Left renal cortex interstitium (tissue), 4 donors: Measurements from ENCODE around the gene ARHGAP4. TPM values are rescaled to one million over a fixed set of nuclear protein-coding genes. Genes with fewer than 3 reads are reported as not detected.

Source experiments
- DNase-seq, 4 donors: peaks; one replicate each; pipeline ENCODE4 v3.0.0-alpha.2; 2013; ENCODE audit warnings: low read depth in 4 of 4, low spot score in 2 of 4, missing footprints in 1 of 4
- polyA plus RNA-seq, 4 donors: library from polyadenylated mRNA; unstranded; fragments of 120-200 nt; gene quantifications; one replicate each; pipeline ENCODE4 v1.2.1, GENCODE V29; 2013; ENCODE audit not compliant: insufficient read length in 4 of 4

Gene ARHGAP4
- polyA plus RNA-seq, 4 donors: 19.0 to 48.5 (median 36.0) TPM

DNA sequence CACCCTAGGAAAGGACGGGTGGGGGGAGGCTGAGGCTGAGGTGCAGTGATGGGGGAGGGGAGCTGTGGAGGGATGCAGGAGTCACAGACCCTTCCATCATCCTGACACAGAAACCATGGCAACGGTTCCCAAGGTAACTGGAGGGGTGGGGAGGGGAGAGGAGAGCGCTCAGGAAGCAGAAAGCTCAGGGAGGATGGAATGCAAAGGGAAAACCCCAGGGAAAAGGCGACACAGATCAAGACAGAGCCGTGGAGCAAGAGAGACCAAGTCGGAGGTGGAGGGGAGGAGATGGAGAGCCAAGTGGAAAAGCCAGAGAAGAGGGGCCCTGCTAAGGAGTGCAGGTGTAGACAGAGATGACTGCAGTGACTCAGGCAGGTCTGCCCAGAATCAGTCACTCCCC, 54.6 kb downstream of the ARHGAP4 start:
- no peak for DNase-seq

DNA sequence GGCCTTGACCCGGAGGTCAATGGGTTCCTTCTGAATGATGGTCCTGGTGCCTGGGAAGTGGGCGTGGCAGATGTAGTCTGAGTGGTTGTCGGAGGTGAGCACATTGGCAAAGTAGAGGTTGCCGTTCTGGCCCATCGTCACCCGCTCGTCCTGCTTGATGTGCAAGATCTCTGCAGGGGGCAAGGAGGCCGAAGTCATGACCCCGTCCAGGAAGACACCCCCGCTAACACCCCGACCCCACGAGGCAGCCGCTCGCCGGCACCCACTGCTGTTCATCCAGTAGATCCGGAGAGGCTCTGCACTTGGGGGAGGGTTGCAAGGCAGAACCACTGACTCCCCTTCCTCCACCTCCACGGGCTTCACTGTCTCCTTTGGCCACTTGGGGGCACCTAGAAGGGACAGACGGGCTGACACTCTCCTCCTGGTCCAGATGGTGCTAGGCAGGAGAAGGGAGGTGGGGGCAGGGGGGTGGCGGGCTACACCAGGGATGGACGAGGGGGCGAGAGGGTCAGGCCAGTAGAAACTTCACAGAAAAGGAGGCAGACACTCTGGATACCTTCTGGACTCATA, 55.2 kb downstream of the ARHGAP4 start:
- DNase-seq: no peak

DNA sequence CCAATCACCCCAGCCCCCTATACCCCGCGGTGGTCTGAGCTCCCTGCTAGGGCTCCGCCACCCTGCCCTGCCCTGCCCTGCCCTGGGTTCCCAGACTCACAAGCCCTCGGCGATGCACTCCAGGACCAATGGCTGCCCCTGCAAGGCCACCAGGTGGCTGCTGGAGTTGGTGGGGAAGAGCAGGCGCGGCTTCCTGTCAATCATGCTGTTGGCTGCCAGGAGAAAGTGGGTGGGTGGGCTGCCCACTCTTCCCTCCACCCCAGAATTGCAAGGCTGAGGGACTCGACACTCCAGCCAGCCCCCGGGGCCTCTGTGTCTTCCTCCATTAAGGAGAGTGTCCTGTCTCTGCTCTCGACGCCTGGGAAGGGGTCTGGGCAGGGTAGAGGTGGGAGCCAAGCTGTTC, 55.8 kb downstream of the ARHGAP4 start:
- DNase-seq: no peak

DNA sequence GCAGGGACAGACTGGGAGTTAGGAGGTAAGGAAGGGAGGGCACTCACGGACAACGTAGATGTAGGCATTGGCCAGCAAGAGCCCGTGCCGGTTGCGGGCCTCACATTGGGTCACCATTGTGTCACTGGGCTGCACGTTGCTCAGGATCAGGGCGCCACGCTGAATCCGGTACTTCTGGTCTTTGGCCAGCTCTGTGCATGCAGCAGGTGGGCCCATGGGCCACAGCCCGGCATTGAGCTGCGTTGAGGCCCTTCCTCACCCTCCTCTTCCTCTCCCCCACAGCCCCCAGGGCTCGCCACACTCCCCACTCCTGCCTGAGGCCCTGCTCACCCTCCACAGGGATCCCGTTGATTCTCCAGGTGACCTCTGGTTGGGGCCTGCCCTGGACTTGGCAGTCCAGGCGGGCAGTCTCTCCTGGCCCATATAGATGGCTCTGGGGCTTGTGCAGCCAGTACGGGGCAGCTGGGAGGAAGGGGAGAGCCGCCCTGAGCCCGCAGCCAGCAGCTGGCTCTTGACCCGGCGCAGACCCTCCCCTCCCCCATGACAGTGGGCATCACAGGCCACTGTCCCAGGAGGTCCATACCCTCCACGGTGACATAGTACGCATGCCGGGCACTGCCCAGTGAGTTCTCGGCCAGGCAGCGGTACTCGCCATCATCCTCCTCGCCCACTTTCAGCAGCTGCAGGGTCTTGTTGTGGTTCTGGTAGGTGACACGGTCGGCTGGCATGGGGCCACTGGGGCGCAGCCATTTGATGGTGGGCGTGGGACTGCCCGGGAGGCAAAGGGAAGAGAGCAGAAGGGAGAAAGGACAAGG, 56.4 kb downstream of the ARHGAP4 start:
- DNase-seq: no peak

DNA sequence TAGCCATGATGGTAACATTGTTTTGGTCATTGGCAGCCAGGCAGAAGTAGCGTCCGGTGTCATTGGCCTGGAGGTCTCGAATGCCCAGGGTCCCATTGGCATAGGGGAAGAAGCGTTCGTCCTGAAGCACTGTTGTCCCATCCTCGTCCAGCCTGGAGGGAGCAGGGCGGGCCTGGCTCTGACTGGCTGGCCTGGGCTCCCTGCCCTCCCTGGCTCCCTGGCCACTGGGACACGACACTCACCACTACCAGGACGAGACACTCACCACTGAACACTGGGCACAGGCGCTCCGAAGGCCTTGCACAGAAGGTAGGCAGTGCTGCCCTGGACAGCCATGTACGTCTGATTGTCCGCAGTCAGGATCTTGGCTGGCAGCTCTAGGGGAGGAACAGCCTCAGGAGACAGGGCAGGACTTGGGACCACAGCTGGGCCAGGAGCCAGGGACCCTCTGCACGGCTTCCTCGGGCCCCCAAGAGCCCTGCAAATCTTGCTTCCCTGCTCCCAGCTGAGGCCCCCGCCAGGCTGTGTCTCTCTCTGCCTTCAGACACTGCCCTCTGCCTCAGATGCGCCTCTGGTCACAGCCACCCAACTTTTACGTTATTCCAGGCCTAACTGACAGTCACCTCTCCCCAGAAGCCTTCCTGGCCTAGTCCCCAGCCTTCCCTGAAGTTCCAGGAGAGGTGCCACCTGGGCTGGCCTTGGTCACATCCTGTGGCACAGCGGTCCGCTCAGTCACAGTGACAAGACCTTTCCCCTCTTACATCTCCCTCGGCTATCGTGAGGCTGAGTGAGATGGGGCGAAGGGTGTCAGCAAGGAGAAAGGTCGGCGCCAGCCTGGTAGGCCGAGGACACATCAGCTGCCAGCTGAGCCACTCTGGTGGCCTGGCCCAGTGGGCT, 57.2 kb downstream of the ARHGAP4 start:
- DNase-seq: no peak

DNA sequence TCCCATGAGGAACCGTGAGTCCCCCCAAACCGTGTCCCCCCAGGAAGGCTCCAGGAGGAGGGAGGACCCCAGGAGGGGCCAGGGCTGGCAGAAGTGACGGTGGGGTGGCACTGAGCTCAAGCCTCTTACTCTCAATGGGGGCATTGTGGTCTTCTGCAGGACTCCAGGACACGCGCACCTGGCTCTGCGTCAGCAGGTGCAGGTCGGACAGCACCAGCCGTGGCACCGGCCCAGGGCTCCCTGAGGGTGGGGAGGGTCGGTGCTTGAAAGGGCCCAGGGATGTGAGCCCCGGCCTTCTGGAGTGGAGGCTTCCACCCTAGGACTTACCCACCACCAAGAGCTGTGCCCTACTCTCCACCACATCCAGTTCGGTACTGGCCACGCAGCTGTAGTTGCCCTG, 58.4 kb downstream of the ARHGAP4 start:
- no peak for DNase-seq

DNA sequence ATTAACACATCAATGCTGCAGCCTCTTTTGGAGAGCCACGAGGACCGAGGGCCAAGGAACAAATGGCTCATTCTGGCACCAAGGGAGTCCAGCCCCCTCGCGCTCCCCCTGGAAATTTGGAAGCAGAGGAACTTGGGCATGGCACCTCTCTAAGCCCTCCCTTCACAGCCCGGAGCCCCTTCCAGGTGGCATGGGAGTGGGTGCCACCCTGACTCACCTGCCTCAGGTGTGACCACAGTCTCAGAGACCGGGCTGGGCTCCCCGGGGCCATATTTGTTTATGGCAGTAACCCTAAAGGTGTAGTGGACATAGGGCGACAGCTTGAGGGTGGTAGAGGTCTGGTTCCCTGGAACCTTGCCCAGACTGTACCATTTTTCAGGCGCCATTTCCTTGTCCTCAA, 58.9 kb downstream of the ARHGAP4 start:
- no peak for DNase-seq

DNA sequence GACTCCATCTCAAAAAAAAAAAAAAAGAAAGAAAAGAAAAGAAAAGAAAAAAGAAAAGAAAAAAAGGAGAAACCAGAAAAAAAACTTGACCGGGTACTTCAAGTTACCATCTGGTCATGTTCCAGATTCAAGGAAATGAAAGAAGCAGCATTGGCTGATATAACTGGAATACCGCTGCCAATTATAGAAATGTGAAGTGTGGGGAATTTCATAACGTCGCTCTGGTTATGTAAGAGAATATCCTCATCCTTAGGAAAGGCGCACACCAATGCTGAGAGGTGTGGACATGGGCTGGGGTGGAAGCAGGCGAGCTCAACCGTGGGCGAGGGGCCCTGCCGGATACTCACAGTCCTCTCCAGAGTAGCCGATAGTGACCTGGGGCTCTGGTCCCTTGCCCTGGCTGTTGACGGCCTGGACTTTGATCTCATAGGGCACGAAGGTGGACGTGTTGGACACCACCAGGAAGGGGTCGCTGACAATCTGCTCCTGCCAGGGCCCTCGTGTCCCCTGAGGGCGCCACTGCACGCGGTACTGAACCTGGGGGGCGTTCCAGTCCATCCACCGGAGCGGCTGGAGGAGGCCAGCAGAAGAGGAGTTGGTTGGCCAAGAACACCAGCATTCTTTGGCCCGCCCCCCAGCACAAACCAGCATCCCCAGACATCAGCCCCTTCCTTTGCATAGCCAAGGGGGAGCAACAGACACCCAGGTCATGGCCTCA, 59.6 kb downstream of the ARHGAP4 start:
- no peak for DNase-seq

DNA sequence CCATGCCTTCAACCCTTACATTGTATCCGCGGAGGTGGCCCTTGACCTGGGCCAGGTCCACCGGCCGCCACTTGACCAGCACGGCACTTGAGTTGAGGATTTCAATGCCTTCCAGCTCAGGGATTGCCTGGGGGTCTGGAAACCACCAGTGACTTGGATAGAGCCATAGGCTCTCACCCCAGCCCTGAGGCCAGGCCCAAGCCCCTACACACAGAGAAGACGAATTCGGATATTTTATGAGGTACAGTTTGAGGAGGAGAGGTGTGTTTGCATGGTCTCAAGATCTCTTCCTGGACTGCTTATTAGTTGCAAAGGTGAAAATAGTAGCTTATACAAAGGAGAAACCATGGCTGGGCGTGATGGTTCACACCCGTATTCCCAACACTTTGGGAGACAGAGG, 60.4 kb downstream of the ARHGAP4 start:
- DNase-seq: no peak

DNA sequence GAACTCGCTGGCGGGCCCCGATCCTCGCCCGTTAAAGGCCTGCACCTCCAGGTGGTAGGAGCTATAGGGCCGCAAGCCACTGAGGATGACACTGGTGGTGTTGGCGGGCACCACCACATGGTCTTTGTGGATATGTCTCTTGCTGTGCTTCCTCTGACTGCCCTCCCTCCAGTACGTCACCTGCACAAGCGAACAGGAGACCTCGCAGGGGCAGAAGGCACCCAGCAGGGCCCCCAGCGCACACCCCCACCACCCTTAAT, 60.8 kb downstream of the ARHGAP4 start:
- no peak for DNase-seq

DNA sequence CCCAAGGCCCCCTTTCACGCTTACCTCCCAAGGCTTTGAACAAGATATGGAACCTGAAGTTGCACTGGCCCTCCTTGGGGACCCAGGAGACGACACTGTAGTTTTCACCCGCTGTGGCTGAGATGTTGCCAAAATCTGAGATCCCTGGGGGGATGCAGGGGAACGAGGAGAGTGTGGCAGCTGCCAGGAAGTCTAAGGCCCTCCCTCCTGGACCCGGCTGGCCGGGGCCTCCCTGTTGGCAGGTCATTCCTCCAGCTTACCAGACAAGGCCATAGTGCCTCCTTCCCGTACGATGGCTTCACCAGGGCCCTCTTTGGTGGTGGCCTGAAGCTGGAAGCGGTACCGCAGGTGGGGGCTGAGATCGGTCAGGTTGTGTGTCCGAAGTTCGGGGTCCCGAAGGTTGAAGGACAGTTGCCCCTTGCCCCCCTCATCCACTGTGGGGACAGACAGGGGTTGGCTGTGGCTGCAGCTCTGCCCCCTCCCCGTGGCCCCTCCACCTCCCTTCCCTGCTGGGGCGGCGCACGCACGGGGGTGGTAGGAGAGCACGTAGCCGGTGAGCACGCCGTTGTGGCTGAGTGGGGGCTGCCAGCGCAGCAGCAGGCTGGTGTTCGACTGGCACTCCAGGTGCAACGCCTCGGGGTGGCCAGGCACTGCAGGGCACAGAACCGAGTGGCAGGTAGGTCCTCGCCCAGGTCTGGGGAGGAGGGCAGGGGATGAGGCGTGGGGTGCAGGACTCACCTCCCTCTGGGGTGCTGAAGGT, 61.3 kb downstream of the ARHGAP4 start:
- no peak for DNase-seq

DNA sequence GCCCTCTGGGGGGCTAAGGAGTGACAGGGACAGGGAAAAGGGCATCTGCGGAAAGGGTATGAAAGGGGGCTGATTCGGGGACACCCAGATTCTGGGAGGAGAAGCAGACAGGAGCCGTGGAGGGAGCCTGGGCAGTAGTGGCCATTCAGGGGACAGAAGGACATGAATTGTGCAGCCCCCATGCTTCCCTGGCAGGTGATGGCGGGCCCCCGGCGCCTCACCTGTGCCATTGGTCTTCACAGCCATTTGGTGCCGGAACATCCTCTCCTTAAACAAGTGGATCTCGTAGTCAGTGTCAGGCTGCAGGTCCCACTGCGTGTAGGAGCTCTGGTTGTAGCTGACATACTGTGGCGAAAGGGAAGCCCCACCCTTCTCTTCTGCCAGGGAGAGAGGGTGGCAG, 62.0 kb downstream of the ARHGAP4 start:
- DNase-seq: no peak

DNA sequence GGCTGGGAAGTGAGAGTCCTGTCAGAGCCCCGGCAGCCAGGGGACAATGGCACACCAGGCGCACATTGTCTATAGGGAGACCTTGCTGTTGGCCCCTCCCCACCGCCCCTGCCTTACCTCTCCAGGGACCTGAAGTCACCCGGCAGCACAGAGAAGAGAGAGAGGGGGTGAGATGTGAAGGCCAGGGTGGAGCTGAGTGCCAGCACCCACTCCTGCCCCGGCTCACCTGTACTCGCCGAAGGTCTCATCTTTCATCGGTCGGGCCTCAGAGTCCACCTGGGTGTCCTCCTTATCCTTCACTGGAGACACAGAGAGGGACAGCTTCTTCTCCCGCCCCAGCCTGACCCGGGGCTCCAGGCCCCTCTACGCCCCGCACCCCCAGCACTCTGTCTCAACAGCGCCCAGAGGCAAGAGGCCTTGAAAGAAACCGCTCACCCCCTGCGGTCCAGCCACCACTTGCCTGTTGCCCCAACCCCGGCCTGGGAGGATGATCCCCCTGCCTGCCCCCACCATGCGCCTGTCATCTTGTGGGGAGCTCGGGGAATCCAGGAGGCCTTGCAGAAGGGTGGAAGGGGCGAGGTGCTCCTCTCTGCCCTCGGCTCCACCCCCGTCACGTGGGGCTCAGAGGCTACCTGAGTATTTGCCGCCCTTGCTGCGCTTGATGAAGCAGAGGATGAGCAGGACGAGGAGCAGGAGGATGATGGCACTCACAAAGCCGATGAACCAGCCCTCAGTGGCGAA, 62.6 kb downstream of the ARHGAP4 start:
- no peak for DNase-seq

DNA sequence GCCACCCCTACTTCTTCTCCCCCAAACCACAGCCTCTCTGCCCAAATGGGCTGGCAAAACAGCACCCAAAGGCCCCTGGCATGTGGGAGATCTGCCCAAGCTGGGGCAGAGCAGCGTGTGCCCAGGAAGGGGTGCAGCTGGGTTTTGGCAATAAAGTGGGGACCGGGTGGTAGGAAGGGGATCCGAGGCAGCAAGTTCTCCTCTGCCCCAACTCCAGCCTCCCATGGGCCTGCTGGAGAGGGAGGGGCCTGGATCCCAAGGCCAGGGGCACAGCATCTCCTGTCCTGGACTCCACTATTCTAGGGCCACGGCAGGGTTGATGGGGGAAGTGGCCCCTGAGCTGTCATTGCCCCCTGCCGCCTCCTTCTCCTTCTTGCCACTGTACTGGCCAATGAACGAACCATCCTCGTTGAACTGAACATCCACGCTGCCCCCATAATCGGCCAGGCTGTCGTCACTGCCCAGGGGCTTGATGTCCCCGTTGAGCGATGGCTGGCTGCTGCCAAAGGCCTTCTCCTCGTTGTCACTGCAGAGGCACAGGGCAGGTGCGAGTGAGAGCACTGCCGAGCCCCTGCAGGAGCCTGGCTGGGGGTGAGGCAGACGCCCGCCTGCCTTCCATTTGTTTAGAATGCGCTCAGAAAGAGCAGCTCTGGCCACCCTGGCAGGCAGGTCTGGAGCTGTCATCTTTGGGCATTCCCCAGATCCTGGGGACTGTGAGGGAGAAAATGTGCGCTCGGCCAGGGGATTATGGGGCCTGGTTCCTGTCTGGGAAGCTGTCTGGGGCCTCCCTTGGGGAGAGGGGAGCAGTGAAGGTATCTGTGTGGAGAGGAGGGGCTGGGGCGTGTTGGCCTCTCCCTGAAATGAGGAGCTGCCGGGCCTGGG, 63.5 kb downstream of the ARHGAP4 start:
- no peak for DNase-seq

DNA sequence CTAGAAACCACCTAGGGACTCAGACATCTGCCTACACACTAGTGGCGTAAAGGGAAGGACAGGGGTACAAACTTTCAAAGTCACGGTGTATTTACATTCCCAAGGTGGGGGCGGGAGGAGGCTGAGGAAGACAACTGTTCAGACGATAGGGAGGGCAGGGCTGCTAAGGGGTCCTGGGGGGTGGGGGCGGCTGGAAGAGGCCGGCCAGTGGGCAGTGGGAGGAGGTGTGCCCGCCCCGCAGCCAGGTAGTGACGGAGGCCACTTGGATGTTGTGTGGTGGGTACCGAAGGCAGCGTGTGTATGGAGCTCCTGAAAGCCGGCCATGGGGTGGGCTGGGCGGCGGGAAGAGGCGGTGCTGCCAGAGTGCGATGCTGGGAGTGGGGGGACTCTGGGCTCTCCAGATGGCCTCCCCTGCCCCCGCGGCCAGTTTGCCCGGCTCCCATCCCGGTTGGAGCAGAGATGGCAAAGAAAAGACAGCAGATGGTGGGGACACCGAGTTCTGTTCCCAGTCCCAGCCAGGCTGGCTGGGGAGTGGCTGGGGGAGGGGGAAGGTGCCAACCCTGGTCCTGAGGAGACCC, 64.2 kb downstream of the ARHGAP4 start:
- DNase-seq: no peak

DNA sequence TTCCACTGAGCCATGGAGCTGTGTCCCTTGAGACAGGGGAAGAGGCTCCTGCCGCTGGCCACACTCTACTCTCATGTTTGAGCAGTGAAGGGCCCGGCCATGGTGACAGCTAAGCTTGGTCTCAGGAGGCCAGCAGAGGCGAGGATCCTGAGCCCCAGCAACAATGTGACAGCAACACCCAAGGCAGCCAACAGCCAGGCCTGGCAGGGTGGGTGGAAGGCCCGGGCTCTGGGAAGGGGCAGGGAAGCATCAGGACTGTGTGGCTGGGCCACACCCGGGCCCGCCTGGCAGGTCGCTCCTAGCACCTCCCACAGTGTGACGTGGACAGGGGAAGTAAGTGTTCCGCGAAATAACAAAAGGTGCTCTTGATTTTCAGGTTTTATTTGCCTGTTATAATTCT, 64.9 kb downstream of the ARHGAP4 start:
- DNase-seq: no peak
